ENCODE results near the gene CPA3.

The CPA3 gene

GRCh38 chr3:148820361-148821245 lies 44.5 kb upstream of the CPA3 start:
- H4K91ac ChIP-seq (ENCODE audit: low read depth, low read length) = no peak overlapping the region
- H3K18ac ChIP-seq (ENCODE audit: low read length) = no peak overlapping the region
- no peak overlapping the region for H2BK5ac ChIP-seq (ENCODE audit: low read depth, low read length, poor library complexity)
- H3K79me1 ChIP-seq (ENCODE audit: low read length) = no peaks in the 10 kb centered on the region
- no peak overlapping the region for H4K8ac ChIP-seq (ENCODE audit: low read depth, low read length)
- H3K27me3 ChIP-seq (ENCODE audit: insufficient read depth, low read length) = no peaks in the 10 kb centered on the region
- no peak overlapping the region for H3K4me2 ChIP-seq (ENCODE audit: low read length)
- no peak overlapping the region for H3K9ac ChIP-seq (ENCODE audit: low read length)
- H2AK5ac ChIP-seq (ENCODE audit: low read length) = no peak overlapping the region
- no peaks in the 10 kb centered on the region for H3K9me3 ChIP-seq (ENCODE audit: insufficient read depth, low read depth, low read length)
- H2BK12ac ChIP-seq (ENCODE audit: low read length) = no peak overlapping the region
- no peak overlapping the region for H3K14ac ChIP-seq (ENCODE audit: low read length)
- H2BK120ac ChIP-seq (ENCODE audit: insufficient read depth, low read length, poor library complexity) = no peak overlapping the region
- H3K23ac ChIP-seq (ENCODE audit: low read length) = no peak overlapping the region
- no peak overlapping the region for H3K27ac ChIP-seq (ENCODE audit: low read depth, low read length)
- no peaks in the 10 kb centered on the region for H3K79me2 ChIP-seq (ENCODE audit: control insufficient read depth, insufficient read depth, low read length, poor library complexity)
- H3K4me3 ChIP-seq (ENCODE audit: low read depth, low read length) = no peak overlapping the region
- no peaks in the 10 kb centered on the region for H3K4me1 ChIP-seq (ENCODE audit: control insufficient read depth in 1 of 2, insufficient read depth in 2 of 2, low read length in 2 of 2)
- no peaks in the 10 kb centered on the region for H3K36me3 ChIP-seq (ENCODE audit: control insufficient read depth in 1 of 2, insufficient read depth in 2 of 2, low read length in 2 of 2)
- H4K12ac ChIP-seq (ENCODE audit: low read depth, low read length) = no peak overlapping the region
- no peak overlapping the region for H3K4ac ChIP-seq (ENCODE audit: low read depth, low read length)
- no CpG with 5 or more reads among the region's 7 CpGs for WGBS (ENCODE audit: extremely low coverage, insufficient coverage, insufficient read length)
- no peak for DNase-seq
- no peak overlapping the region for H2AFZ ChIP-seq (ENCODE audit: insufficient read depth, low read length, poor library complexity)

GRCh38 chr3:148823026-148823425 lies 42.1 kb upstream of the CPA3 start:
- H4K8ac ChIP-seq (ENCODE audit: low read depth, low read length) = no peak overlapping the region

GRCh38 chr3:148825476-148825875 lies 39.6 kb upstream of the CPA3 start:
- no peak overlapping the region for H2BK12ac ChIP-seq (ENCODE audit: low read length)
- H3K79me2 ChIP-seq (ENCODE audit: control insufficient read depth, insufficient read depth, low read length, poor library complexity) = no peaks in the 10 kb centered on the region
- H4K12ac ChIP-seq (ENCODE audit: low read depth, low read length) = no peak overlapping the region
- no peak overlapping the region for H3K14ac ChIP-seq (ENCODE audit: low read length)
- no peak overlapping the region for H3K4ac ChIP-seq (ENCODE audit: low read depth, low read length)
- H3K27ac ChIP-seq (ENCODE audit: low read depth, low read length) = no peak overlapping the region
- H4K91ac ChIP-seq (ENCODE audit: low read depth, low read length) = no peak overlapping the region
- no peak overlapping the region for H3K23ac ChIP-seq (ENCODE audit: low read length)
- no peak overlapping the region for H3K4me2 ChIP-seq (ENCODE audit: low read length)
- H3K4me1 ChIP-seq (ENCODE audit: control insufficient read depth in 1 of 2, insufficient read depth in 2 of 2, low read length in 2 of 2) = no peaks in the 10 kb centered on the region
- H3K9me3 ChIP-seq (ENCODE audit: insufficient read depth, low read depth, low read length) = no peaks in the 10 kb centered on the region
- H2AFZ ChIP-seq (ENCODE audit: insufficient read depth, low read length, poor library complexity) = no peak overlapping the region
- no peak overlapping the region for H3K9ac ChIP-seq (ENCODE audit: low read length)
- H3K4me3 ChIP-seq (ENCODE audit: low read depth, low read length) = no peak overlapping the region
- no peaks in the 10 kb centered on the region for H3K27me3 ChIP-seq (ENCODE audit: insufficient read depth, low read length)
- H3K36me3 ChIP-seq (ENCODE audit: control insufficient read depth in 1 of 2, insufficient read depth in 2 of 2, low read length in 2 of 2) = no peaks in the 10 kb centered on the region
- no peak overlapping the region for H2AK5ac ChIP-seq (ENCODE audit: low read length)
- no peak overlapping the region for H4K8ac ChIP-seq (ENCODE audit: low read depth, low read length)
- no CpG with 5 or more reads among the region's 3 CpGs for WGBS (ENCODE audit: extremely low coverage, insufficient coverage, insufficient read length)
- H3K18ac ChIP-seq (ENCODE audit: low read length) = no peak overlapping the region
- H2BK120ac ChIP-seq (ENCODE audit: insufficient read depth, low read length, poor library complexity) = no peak overlapping the region
- H2BK5ac ChIP-seq (ENCODE audit: low read depth, low read length, poor library complexity) = no peak overlapping the region
- H3K79me1 ChIP-seq (ENCODE audit: low read length) = no peaks in the 10 kb centered on the region
- no peak for DNase-seq

More at GRCh38 chr3:148823026-148823425, 42.1 kb upstream of the CPA3 start:
- Histone ChIP-seq H3K36me3 (ENCODE audit: control insufficient read depth in 1 of 2, insufficient read depth in 2 of 2, low read length in 2 of 2) (no peaks in the 10 kb centered on the region), H3K79me1 (ENCODE audit: low read length) (no peaks in the 10 kb centered on the region), H2AK5ac (ENCODE audit: low read length) (no peak overlapping the region), H3K4me1 (ENCODE audit: control insufficient read depth in 1 of 2, insufficient read depth in 2 of 2, low read length in 2 of 2) (no peaks in the 10 kb centered on the region), H2AFZ (ENCODE audit: insufficient read depth, low read length, poor library complexity) (no peak overlapping the region), H3K4me3 (ENCODE audit: low read depth, low read length) (no peak overlapping the region), H3K9me3 (ENCODE audit: insufficient read depth, low read depth, low read length) (no peaks in the 10 kb centered on the region), H3K27ac (ENCODE audit: low read depth, low read length) (no peak overlapping the region), H2BK120ac (ENCODE audit: insufficient read depth, low read length, poor library complexity) (no peak overlapping the region), H3K4me2 (ENCODE audit: low read length) (no peak overlapping the region), H4K12ac (ENCODE audit: low read depth, low read length) (no peak overlapping the region), H3K18ac (ENCODE audit: low read length) (no peak overlapping the region), H2BK12ac (ENCODE audit: low read length) (no peak overlapping the region), H3K27me3 (ENCODE audit: insufficient read depth, low read length) (no peaks in the 10 kb centered on the region), H3K4ac (ENCODE audit: low read depth, low read length) (no peak overlapping the region), H3K9ac (ENCODE audit: low read length) (no peak overlapping the region), H2BK5ac (ENCODE audit: low read depth, low read length, poor library complexity) (no peak overlapping the region), H4K91ac (ENCODE audit: low read depth, low read length) (no peak overlapping the region), H3K79me2 (ENCODE audit: control insufficient read depth, insufficient read depth, low read length, poor library complexity) (no peaks in the 10 kb centered on the region), H3K14ac (ENCODE audit: low read length) (no peak overlapping the region), H3K23ac (ENCODE audit: low read length) (no peak overlapping the region)
- DNase-seq = no peak
- WGBS (ENCODE audit: extremely low coverage, insufficient coverage, insufficient read length) = no CpG with 5 or more reads among the region's 1 CpG

- Histone ChIP-seq H2BK120ac (ENCODE audit: insufficient read depth, low read length, poor library complexity) (no peak within 1 kb of the TSS), H3K27ac (ENCODE audit: low read depth, low read length) (no peak within 1 kb of the TSS), H3K4ac (ENCODE audit: low read depth, low read length) (no peak within 1 kb of the TSS), H2BK5ac (ENCODE audit: low read depth, low read length, poor library complexity) (no peak within 1 kb of the TSS), H3K9me3 (ENCODE audit: insufficient read depth, low read depth, low read length) (no peaks in the 10 kb centered on the region), H3K23ac (ENCODE audit: low read length) (no peak within 1 kb of the TSS), H4K91ac (ENCODE audit: low read depth, low read length) (no peak within 1 kb of the TSS), H4K8ac (ENCODE audit: low read depth, low read length) (no peak within 1 kb of the TSS), H2AK5ac (ENCODE audit: low read length) (no peak within 1 kb of the TSS), H3K79me2 (ENCODE audit: control insufficient read depth, insufficient read depth, low read length, poor library complexity) (no peaks in the 10 kb centered on the region), H3K9ac (ENCODE audit: low read length) (no peak within 1 kb of the TSS), H3K27me3 (ENCODE audit: insufficient read depth, low read length) (no peaks in the 10 kb centered on the region), H3K14ac (ENCODE audit: low read length) (no peak within 1 kb of the TSS), H3K79me1 (ENCODE audit: low read length) (no peaks in the 10 kb centered on the region), H4K12ac (ENCODE audit: low read depth, low read length) (no peak within 1 kb of the TSS), H3K4me2 (ENCODE audit: low read length) (no peak within 1 kb of the TSS), H3K4me3 (ENCODE audit: low read depth, low read length) (no peak within 1 kb of the TSS), H3K4me1 (ENCODE audit: control insufficient read depth in 1 of 2, insufficient read depth in 2 of 2, low read length in 2 of 2) (no peaks in the 10 kb centered on the region), H2AFZ (ENCODE audit: insufficient read depth, low read length, poor library complexity) (no peak within 1 kb of the TSS), H2BK12ac (ENCODE audit: low read length) (no peak within 1 kb of the TSS), H3K36me3 (ENCODE audit: control insufficient read depth in 1 of 2, insufficient read depth in 2 of 2, low read length in 2 of 2) (no peaks in the 10 kb centered on the region), H3K18ac (ENCODE audit: low read length) (no peak within 1 kb of the TSS)
- DNase-seq = no peak
Observed at GRCh38 chr3:148827585-148827984, 37.5 kb upstream of the CPA3 start, which contains the start of gene CPB1. Gene CPB1 (plus strand): TSS chr3:148827811. CDS start chr3:148827824, 13 bp downstream.
